Mesenteric fat pad (tissue), 1 donor: ENCODE data around the gene TMEM184A. TPM values are rescaled to one million over a fixed set of nuclear protein-coding genes. Genes with fewer than 3 reads are reported as not detected.

Experiments
- DNase-seq: peaks from one replicate; pipeline ENCODE4 v3.0.0-alpha.2; 2020; ENCODE audit warnings: low spot score
- total RNA-seq: library from RNA; stranded (reverse); fragmentation: NEBNext Ultra II Directional; extraction: Animal tissue kit (Norgen Biotek cat#: 25700); gene quantifications from one replicate; pipeline ENCODE4 v1.2.1, GENCODE V29; 2021
- donor health status: DM: yes; HTN: yes; CAD: no.

TMEM184A gene
- total RNA-seq, 1 donor from 2014 or later = 0.16 TPM

GRCh38 chr7:1505731-1506550, 50.1 kb downstream of the TMEM184A start:
- DNase-seq = no peak

GRCh38 chr7:1503816-1504775, 51.9 kb downstream of the TMEM184A start, which contains the start of gene INTS1:
INTS1 (minus strand) TSS chr7:1504389; CDS start chr7:1503960, 429 bp downstream.
- peak; percentile 97 for DNase-seq

GRCh38 chr7:1503390-1503789, 52.6 kb downstream of the TMEM184A start:
- DNase-seq = no peak

GRCh38 chr7:1502845-1503244, 53.2 kb downstream of the TMEM184A start:
- no peak for DNase-seq

GRCh38 chr7:1501487-1502270, 54.3 kb downstream of the TMEM184A start:
- DNase-seq = no peak

GRCh38 chr7:1500064-1500807, 55.8 kb downstream of the TMEM184A start:
- no peak for DNase-seq

GRCh38 chr7:1499367-1500029, 56.5 kb downstream of the TMEM184A start:
- no peak for DNase-seq

- no peak for DNase-seq
Measured at GRCh38 chr7:1498370-1499305, 57.4 kb downstream of the TMEM184A start.

- DNase-seq = no peak
Measured at GRCh38 chr7:1497293-1497927, 58.6 kb downstream of the TMEM184A start.

- no peak for DNase-seq
Measured at GRCh38 chr7:1496531-1497292, 59.3 kb downstream of the TMEM184A start.

GRCh38 chr7:1495564-1496242, 60.3 kb downstream of the TMEM184A start:
- no peak for DNase-seq

GRCh38 chr7:1494866-1495563, 61.0 kb downstream of the TMEM184A start:
- DNase-seq = no peak

GRCh38 chr7:1494447-1494846, 61.6 kb downstream of the TMEM184A start:
- DNase-seq = no peak

GRCh38 chr7:1493571-1493970, 62.4 kb downstream of the TMEM184A start:
- no peak for DNase-seq

GRCh38 chr7:1493129-1493528, 62.9 kb downstream of the TMEM184A start:
- no peak for DNase-seq

GRCh38 chr7:1492640-1493039, 63.4 kb downstream of the TMEM184A start:
- no peak for DNase-seq
